ENCODE measurements around the gene OR8S1.

DNA sequence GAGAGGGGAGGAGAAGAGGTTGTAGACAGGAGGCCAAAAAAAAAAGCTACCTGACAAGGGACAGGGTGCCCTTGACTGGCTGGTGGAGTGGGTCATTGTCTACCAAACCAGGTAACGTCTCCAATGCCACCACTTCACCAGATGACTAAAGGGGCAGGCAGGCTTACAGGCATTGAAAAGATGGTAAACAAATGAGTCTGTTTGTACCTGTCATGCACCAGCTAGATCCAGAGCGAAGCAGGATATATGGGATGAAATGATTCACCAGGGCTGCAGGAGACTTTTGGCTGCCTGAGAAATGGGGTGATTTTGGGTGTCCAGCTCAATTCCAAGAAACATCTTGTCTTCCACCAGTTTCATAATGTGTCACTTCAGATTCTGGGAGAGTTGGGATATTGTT, 39.2 kb upstream of the OR8S1 start:
- no peak for TF ChIP-seq EZH2 (IDR thresholded peaks at IDR 0.05; ENCODE audit: low read length, unreplicated experiment)
- TF ChIP-seq, protein P1, sequence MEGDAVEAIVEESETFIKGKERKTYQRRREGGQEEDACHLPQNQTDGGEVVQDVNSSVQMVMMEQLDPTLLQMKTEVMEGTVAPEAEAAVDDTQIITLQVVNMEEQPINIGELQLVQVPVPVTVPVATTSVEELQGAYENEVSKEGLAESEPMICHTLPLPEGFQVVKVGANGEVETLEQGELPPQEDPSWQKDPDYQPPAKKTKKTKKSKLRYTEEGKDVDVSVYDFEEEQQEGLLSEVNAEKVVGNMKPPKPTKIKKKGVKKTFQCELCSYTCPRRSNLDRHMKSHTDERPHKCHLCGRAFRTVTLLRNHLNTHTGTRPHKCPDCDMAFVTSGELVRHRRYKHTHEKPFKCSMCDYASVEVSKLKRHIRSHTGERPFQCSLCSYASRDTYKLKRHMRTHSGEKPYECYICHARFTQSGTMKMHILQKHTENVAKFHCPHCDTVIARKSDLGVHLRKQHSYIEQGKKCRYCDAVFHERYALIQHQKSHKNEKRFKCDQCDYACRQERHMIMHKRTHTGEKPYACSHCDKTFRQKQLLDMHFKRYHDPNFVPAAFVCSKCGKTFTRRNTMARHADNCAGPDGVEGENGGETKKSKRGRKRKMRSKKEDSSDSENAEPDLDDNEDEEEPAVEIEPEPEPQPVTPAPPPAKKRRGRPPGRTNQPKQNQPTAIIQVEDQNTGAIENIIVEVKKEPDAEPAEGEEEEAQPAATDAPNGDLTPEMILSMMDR (conservative IDR thresholded peaks at IDR 0.05; ENCODE audit: low read depth, low read length) = no peak
